Left cardiac atrium (tissue), 4 donors: ENCODE data around the gene TBC1D2B. TPM values are rescaled to one million over a fixed set of nuclear protein-coding genes. Genes with fewer than 3 reads are reported as not detected.
A peak's percentile ranks its signal among the peaks of the same experiment; 100 is the strongest.
"Not testable (repeated sequence)": the region's sequence is repeated elsewhere in the genome, so short reads cannot be mapped to it uniquely, and the experiment has no call there.

ENCODE experiments used
- ATAC-seq, 2 donors: fragments of 200-7000 bp; cut with Tn5 transposase; one replicate each; pipeline ENCODE4 v1.9.1; 2020; ENCODE audit warnings: mild to moderate bottlenecking in 2 of 2, moderate library complexity in 2 of 2
- DNase-seq: peaks from one replicate; pipeline ENCODE4 v3.0.0-alpha.2; 2020
- intact Hi-C, 2 donors: fragments of 100-400 bp; cut with DNase I; formaldehyde crosslinking; loops; one replicate each; pipeline versions ENCODE4 v1.14.1 to v1.15.1; 2022 to 2023
- total RNA-seq, 2 donors: library from RNA; stranded (reverse); fragmentation: NEBNext Ultra II Directional; extraction: Animal tissue kit (Norgen Biotek cat#: 25700); gene quantifications; one replicate each; pipeline ENCODE4 v1.2.1, GENCODE V29; 2021
- donor health status: DM: no; HTN: yes; CAD: no.
- donor health status: DM: no; HTN: yes; CAD: no; lungs with severe emphysema.
- donor health status: DM: yes; HTN: yes; CAD: no.
- donor health status: Dilated cardiomyopathy.

The TBC1D2B gene
- total RNA-seq, 2 donors from 2014 or later, result 20.5 to 23.7 TPM

GRCh38 chr15:77974416-77975331 lies 102.8 kb downstream of the TBC1D2B start:
- DNase-seq (no peak), ATAC-seq (no peak)
- intact Hi-C loops, result no loop called here

- peak; percentile 70 for DNase-seq
- intact Hi-C loops, result no loop called here
- ATAC-seq, result peak; percentile 75 to 80
These were observed 103.5 kb downstream of the TBC1D2B start for GRCh38 chr15:77974098-77974414.

GRCh38 chr15:77973273-77974097 lies 104.0 kb downstream of the TBC1D2B start:
- DNase-seq, intact Hi-C loops: not testable (repeated sequence)
- ATAC-seq, result peak; percentile 51 to 65

DNA sequence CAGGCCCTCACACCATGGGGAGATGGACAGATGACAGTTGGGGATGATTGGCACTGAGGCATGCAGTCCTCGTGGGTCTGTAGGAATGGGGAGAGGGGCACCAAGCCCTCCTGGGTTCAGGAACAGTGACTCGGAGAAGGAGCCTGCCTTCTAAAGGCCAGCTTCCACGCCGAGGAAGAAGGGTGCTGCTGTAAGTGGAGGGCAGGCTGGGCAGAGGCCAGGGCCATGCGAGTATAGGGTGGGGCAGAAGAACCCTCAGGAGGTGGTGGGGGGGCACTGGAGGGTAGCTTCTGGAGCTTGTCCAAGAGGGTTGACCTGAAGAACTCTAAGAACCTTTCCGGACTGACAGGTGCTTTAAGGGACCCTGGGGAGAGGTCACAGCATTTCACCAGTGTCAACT lies 104.8 kb downstream of the TBC1D2B start:
- intact Hi-C loops, DNase-seq, ATAC-seq: not testable (repeated sequence)

DNA sequence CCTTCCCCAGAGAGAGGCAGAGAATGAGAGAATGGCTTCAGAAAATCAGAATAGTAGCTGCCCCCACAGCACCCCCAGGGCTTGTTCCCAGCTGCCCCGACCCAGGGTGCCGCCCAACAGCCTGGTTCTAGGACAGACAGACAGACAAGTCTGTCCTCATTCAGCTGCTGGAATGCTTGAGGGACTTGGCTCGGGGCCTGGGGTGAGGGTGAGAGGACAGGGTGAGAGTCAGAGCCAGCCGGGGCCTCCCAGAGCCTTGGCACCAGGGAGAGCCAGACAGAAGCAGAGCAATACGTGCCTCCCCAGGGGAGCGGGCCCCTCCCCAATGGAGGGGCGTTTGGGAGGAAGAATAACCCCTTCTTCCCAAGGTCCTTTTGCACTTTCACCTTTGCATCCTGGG lies 105.6 kb downstream of the TBC1D2B start:
- DNase-seq, ATAC-seq, intact Hi-C loops: not testable (repeated sequence)

- DNase-seq, intact Hi-C loops, ATAC-seq: not testable (repeated sequence)
These were observed 106.6 kb downstream of the TBC1D2B start for GRCh38 chr15:77970813-77971360.

GRCh38 chr15:77969055-77969454 lies 108.5 kb downstream of the TBC1D2B start:
- intact Hi-C loops, result loop anchor here (5.0 kb wide), 2 partner anchors 38 to 138 kb away; no protein-coding TSS in a partner anchor
- DNase-seq (no peak), ATAC-seq (no peak)

DNA sequence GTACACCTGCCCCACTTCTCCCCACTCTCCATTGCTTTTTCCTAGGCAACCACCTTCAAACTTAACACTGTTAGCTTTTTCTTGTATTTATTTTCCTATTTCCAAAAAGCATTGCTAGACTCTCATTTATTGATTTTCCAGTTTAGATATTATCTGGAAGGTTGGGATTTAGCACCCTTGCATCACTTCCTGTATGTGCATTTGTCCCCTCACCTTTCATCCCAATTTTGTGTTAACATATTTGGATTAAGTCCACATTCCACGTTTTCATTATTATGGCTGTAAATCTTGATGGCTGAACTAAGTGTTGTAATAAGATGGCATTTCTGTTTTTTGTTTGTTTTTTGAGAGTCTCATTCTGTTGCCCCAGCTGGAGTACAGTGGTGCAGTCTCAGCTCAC lies 109.7 kb downstream of the TBC1D2B start:
- ATAC-seq (no peak), DNase-seq (no peak)
- intact Hi-C loops, result loop anchor here (5.0 kb wide), 2 partner anchors 40 to 140 kb away; no protein-coding TSS in a partner anchor

GRCh38 chr15:77967235-77967615 lies 110.3 kb downstream of the TBC1D2B start:
- DNase-seq, ATAC-seq: not testable (repeated sequence)
- intact Hi-C loops, result loop anchor here (5.0 kb wide), 2 partner anchors 40 to 140 kb away; no protein-coding TSS in a partner anchor

GRCh38 chr15:77966540-77967234 lies 110.8 kb downstream of the TBC1D2B start:
- peak; percentile 80 to 81 for ATAC-seq
- no peak for DNase-seq

DNA sequence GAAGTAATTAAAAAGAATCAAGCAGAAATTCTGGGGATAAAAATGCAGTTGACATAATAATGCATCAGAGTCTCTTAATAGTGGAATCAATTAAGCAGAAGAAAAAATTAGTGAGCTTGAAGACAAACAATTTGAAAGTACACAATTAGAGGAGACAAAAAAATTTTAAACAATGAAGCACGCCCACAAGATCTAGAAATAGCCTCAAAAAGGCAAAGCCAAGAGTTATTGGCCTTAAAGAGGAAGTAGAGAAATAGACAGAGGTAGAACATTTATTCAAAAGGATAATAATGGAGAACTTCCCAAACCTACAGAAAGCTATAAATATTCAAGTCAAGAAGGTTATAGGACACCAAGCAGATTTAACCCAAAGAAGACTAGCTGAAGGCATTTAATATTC lies 113.3 kb downstream of the TBC1D2B start:
- intact Hi-C loops, result no loop called here
- DNase-seq, result no peak
- ATAC-seq, result no peak

More at GRCh38 chr15:77966540-77967234, 110.8 kb downstream of the TBC1D2B start:
- intact Hi-C loops, result loop anchor here (5.0 kb wide), 2 partner anchors 41 to 141 kb away; no protein-coding TSS in a partner anchor

DNA sequence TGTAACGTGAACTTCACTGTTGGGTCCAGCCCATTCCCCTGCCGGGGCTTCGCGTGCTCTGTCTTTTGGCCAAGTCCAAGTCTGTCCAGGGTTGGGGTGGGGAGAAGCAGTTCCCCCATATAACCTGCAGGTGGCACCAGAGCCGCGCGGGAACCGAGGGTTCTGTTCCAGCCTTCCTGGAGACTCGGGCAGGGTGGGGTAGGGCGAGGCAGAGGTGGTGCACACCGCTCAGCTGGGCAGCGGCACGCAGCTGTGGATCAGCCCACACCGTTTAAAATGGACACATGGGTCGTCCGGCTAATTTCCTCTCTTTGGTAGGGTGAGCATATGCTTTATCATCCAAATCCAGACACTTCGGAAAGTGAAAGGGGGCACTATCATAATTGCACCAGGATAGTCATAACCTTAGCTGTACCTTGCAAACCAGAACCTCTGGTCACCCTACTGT lies 118.1 kb downstream of the TBC1D2B start:
- intact Hi-C loops, result loop anchor here in 1 of 2 donors (2.0 to 5.0 kb wide), 2 partner anchors 149 to 278 kb away; no protein-coding TSS in a partner anchor
- DNase-seq, result peak; percentile 80
- peak; percentile 96 to 99 for ATAC-seq

GRCh38 chr15:77958716-77959431 lies 118.6 kb downstream of the TBC1D2B start:
- DNase-seq, ATAC-seq: not testable (repeated sequence)
- intact Hi-C loops, result loop anchor here in 1 of 2 donors (2.0 to 5.0 kb wide), 2 partner anchors 150 to 278 kb away; no protein-coding TSS in a partner anchor

GRCh38 chr15:77958021-77958420 lies 119.5 kb downstream of the TBC1D2B start:
- not testable (repeated sequence) for DNase-seq, ATAC-seq
- intact Hi-C loops, result loop anchor here in 1 of 2 donors (2.0 to 5.0 kb wide), 2 partner anchors 151 to 279 kb away; no protein-coding TSS in a partner anchor

DNA sequence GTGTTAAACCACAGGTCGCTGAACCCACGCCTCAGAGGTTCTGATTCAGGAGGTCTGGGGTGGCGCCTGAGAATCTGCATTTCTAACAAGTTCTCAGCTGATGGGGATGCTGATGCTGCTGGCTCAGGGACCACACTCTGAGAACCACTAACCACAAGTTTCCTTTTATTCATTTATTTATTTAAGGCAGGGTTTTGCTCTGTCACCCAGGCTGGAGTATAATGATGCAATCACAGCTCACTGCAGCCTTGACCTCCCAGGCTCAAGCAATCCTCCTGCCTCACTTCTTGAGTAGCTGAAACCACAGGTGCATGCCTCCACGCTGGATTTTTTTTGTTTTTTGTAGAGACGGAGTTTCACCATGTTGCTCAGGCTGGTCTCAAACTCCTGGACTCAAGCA lies 123.6 kb downstream of the TBC1D2B start:
- ATAC-seq, intact Hi-C loops, DNase-seq: not testable (repeated sequence)

- DNase-seq, intact Hi-C loops, ATAC-seq: not testable (repeated sequence)
These were observed 124.5 kb downstream of the TBC1D2B start for GRCh38 chr15:77952928-77953446.

- DNase-seq, intact Hi-C loops, ATAC-seq: not testable (repeated sequence)
These were observed 126.3 kb downstream of the TBC1D2B start for GRCh38 chr15:77951105-77951786.
